ENCODE measurements around the gene FAM111B. TPM values are rescaled to one million over a fixed set of nuclear protein-coding genes. Genes with fewer than 3 reads are reported as not detected.

Gene FAM111B
- polyA plus RNA-seq, 1 of the 3 experiments (the other 2 are of a cell fraction): 0.94 TPM

DNA sequence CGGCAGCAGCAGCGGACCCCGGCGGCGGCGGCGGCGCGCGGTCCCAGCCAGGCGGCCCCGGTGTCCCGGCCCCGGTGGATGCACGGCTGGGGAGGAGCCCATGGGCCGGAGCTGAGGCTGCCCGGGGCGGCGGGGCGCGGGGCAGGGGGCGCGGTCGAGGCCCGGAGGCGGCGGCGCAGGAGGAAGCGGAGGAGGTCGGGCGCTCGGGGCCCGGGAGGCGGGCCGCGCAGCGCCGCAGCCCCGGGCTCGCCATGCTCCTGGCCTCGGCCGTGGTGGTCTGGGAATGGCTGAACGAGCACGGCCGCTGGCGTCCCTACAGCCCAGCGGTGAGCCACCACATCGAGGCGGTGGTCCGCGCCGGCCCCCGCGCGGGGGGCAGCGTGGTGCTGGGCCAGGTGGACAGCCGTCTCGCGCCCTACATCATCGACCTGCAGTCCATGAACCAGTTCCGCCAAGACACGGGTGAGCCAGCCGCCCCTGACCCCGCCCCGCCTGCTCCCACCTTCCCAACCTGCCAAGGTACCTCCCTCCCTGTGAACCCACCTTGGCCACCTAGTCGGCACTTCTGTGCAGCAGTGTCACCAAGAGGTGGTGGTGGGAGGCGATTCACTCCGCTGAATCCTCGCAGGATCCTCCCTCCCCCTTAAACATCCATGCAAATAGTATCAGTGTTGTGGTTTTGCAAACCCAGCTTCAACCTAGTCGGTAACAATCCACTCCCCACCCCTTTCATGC lies 65.5 kb downstream of the FAM111B start (continued):
- TF ChIP-seq CHD2 (IDR thresholded peaks at IDR 0.05; ENCODE audit: low read length, partially characterized antibody): no peak
- no peak for TF ChIP-seq NFIC (IDR thresholded peaks at IDR 0.05; ENCODE audit: borderline replicate concordance)

GRCh38 chr11:59173080-59173963 lies 66.3 kb downstream of the FAM111B start:
- no peaks in the 10 kb centered on the region for H3K9me3 ChIP-seq
- ChIA-PET POLR2A (interaction anchor here (0.6 kb wide), 1 partner anchor 21 kb away, joined by 3 read pairs; no protein-coding TSS in a partner anchor), CTCF (interaction anchor here (1.1 to 6.5 kb wide), 4 partner anchors 12 to 37 kb away, joined by 3 to 58 read pairs (median 10); no protein-coding TSS in a partner anchor)
- H3K9me2 ChIP-seq: no peaks in the 10 kb centered on the region
- peak overlapping the region; percentile 63; the same call in 1 of the 2 replicates for H2AFZ ChIP-seq (ENCODE audit: low read depth)
- no peak overlapping the region for H3K9ac ChIP-seq
- H3K27me3 ChIP-seq (ENCODE audit: insufficient read depth): peaks cover 41% of the 10 kb centered on the region
- H3F3A ChIP-seq (replicated peaks; ENCODE audit: insufficient read depth): no peaks in the 10 kb centered on the region
- no peak for TF ChIP-seq SIN3A (IDR thresholded peaks at IDR 0.05; ENCODE audit: borderline replicate concordance, low read depth, low read length)
- TF ChIP-seq, protein P1, sequence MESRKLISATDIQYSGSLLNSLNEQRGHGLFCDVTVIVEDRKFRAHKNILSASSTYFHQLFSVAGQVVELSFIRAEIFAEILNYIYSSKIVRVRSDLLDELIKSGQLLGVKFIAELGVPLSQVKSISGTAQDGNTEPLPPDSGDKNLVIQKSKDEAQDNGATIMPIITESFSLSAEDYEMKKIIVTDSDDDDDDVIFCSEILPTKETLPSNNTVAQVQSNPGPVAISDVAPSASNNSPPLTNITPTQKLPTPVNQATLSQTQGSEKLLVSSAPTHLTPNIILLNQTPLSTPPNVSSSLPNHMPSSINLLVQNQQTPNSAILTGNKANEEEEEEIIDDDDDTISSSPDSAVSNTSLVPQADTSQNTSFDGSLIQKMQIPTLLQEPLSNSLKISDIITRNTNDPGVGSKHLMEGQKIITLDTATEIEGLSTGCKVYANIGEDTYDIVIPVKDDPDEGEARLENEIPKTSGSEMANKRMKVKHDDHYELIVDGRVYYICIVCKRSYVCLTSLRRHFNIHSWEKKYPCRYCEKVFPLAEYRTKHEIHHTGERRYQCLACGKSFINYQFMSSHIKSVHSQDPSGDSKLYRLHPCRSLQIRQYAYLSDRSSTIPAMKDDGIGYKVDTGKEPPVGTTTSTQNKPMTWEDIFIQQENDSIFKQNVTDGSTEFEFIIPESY (IDR thresholded peaks at IDR 0.05; ENCODE audit: borderline replicate concordance, low read depth): no peak
- no peak for TF ChIP-seq RXRA (IDR thresholded peaks at IDR 0.05; ENCODE audit: borderline replicate concordance, low read depth)
- no peak for TF ChIP-seq TCF12 (IDR thresholded peaks at IDR 0.05)
- no peak for TF ChIP-seq USF2 (IDR thresholded peaks at IDR 0.05; ENCODE audit: borderline replicate concordance, low read depth, low read length)
- TF ChIP-seq CHD2 (IDR thresholded peaks at IDR 0.05; ENCODE audit: low read length, partially characterized antibody): no peak
- TF ChIP-seq GABPA (IDR thresholded peaks at IDR 0.05; ENCODE audit: low read depth): no peak
- no peak for TF ChIP-seq RFX5 (IDR thresholded peaks at IDR 0.05; ENCODE audit: low read length)
- TF ChIP-seq YY1 (IDR thresholded peaks at IDR 0.05; ENCODE audit: low read depth): no peak
- peaks cover 0 to 12% of the 10 kb centered on the region in 2 experiments; a peak in 1 of 4 replicates for H3K4me1 ChIP-seq (ENCODE audit: control insufficient read depth in 1 of 2, insufficient read depth in 2 of 2, low read depth in 1 of 2, low read length in 1 of 2)
- no peaks in the 10 kb centered on the region for H3K36me3 ChIP-seq (replicated peaks in 1 of 2; ENCODE audit: control insufficient read depth in 1 of 2, insufficient read depth in 2 of 2, low read length in 1 of 2)
- H4K20me1 ChIP-seq (ENCODE audit: insufficient read depth): no peaks in the 10 kb centered on the region
- no peaks in the 10 kb centered on the region for H3K79me2 ChIP-seq (ENCODE audit: insufficient read depth)
- H3K4me3 ChIP-seq (ENCODE audit: low read depth in 2 of 2, low read length in 1 of 2): peak overlapping the region; percentile 48 to 96
- no peak overlapping the region for H3K27ac ChIP-seq (ENCODE audit: low read depth in 2 of 2, low read length in 1 of 2)
- 28% methylated on average over 29 of the region's 37 CpGs for WGBS (ENCODE audit: low lambda C conversion rate)
- peak; percentile 36 for DNase-seq
- H3K4me2 ChIP-seq: peak overlapping the region; percentile 100
